Measurements from ENCODE around the gene KIAA0825. TPM values are rescaled to one million over a fixed set of nuclear protein-coding genes. Genes with fewer than 3 reads are reported as not detected.

Gene KIAA0825
- total RNA-seq, 1 donor from 2014 or later: 5.8 TPM

- no peak for TF ChIP-seq CTCF (IDR thresholded peaks at IDR 0.05; ENCODE audit: unreplicated experiment)
- H3K9me3 Mint-ChIP-seq (ENCODE audit: low read depth): peaks cover 8% of the 10 kb centered on the region
- H3K36me3 Mint-ChIP-seq (ENCODE audit: insufficient read depth): peaks cover 1% of the 10 kb centered on the region
- H3K27ac Mint-ChIP-seq: no peak overlapping the region
- H3K27me3 Mint-ChIP-seq: no peaks in the 10 kb centered on the region
- no peaks in the 10 kb centered on the region for H3K4me1 Mint-ChIP-seq (ENCODE audit: low read depth)
- DNase-seq (ENCODE audit: low spot score, unreplicated experiment): no peak
- no peak overlapping the region for H3K4me3 Mint-ChIP-seq (ENCODE audit: low read depth)
These were observed 450.3 kb downstream of the KIAA0825 start for GRCh38 chr5:94168151-94168550.

GRCh38 chr5:94161801-94162200, 456.6 kb downstream of the KIAA0825 start:
- Mint-ChIP-seq H3K36me3 (ENCODE audit: insufficient read depth) (peaks cover 1% of the 10 kb centered on the region), H3K4me1 (ENCODE audit: low read depth) (peaks cover 5% of the 10 kb centered on the region), H3K9me3 (ENCODE audit: low read depth) (peaks cover 4% of the 10 kb centered on the region), H3K4me3 (ENCODE audit: low read depth) (no peak overlapping the region), H3K27me3 (no peaks in the 10 kb centered on the region), H3K27ac (no peak overlapping the region)
- DNase-seq (ENCODE audit: low spot score, unreplicated experiment): no peak
- TF ChIP-seq CTCF (IDR thresholded peaks at IDR 0.05; ENCODE audit: unreplicated experiment): no peak

- DNase-seq (ENCODE audit: low spot score, unreplicated experiment): no peak
- TF ChIP-seq CTCF (IDR thresholded peaks at IDR 0.05; ENCODE audit: unreplicated experiment): no peak
- Mint-ChIP-seq H3K27ac (no peak overlapping the region), H3K4me1 (ENCODE audit: low read depth) (peaks cover 5% of the 10 kb centered on the region), H3K27me3 (no peaks in the 10 kb centered on the region), H3K4me3 (ENCODE audit: low read depth) (no peak overlapping the region), H3K9me3 (ENCODE audit: low read depth) (no peaks in the 10 kb centered on the region), H3K36me3 (ENCODE audit: insufficient read depth) (peaks cover 1% of the 10 kb centered on the region)
These were observed 459.3 kb downstream of the KIAA0825 start for GRCh38 chr5:94159144-94159543.

- DNase-seq (ENCODE audit: low spot score, unreplicated experiment): no peak
- TF ChIP-seq CTCF (IDR thresholded peaks at IDR 0.05; ENCODE audit: unreplicated experiment): no peak
- H3K4me1 Mint-ChIP-seq (ENCODE audit: low read depth): peaks cover 5% of the 10 kb centered on the region
- no peak overlapping the region for H3K4me3 Mint-ChIP-seq (ENCODE audit: low read depth)
- no peak overlapping the region for H3K27ac Mint-ChIP-seq
- no peaks in the 10 kb centered on the region for H3K27me3 Mint-ChIP-seq
- H3K36me3 Mint-ChIP-seq (ENCODE audit: insufficient read depth): no peaks in the 10 kb centered on the region
- no peaks in the 10 kb centered on the region for H3K9me3 Mint-ChIP-seq (ENCODE audit: low read depth)
These were observed 460.5 kb downstream of the KIAA0825 start for GRCh38 chr5:94157704-94158539.

GRCh38 chr5:94154672-94155071, 463.7 kb downstream of the KIAA0825 start:
- Mint-ChIP-seq H3K4me1 (ENCODE audit: low read depth) (peaks cover 5% of the 10 kb centered on the region), H3K9me3 (ENCODE audit: low read depth) (no peaks in the 10 kb centered on the region), H3K36me3 (ENCODE audit: insufficient read depth) (no peaks in the 10 kb centered on the region), H3K4me3 (ENCODE audit: low read depth) (no peak overlapping the region), H3K27ac (no peak overlapping the region), H3K27me3 (no peaks in the 10 kb centered on the region)
- no peak for TF ChIP-seq CTCF (IDR thresholded peaks at IDR 0.05; ENCODE audit: unreplicated experiment)
- no peak for DNase-seq (ENCODE audit: low spot score, unreplicated experiment)

Data from progenitor cell of endocrine pancreas (in vitro differentiated cells).